DMS79 treated with DMSO at 0.1 percent for 48 hours (cell line): ENCODE measurements around the gene CEP170B.
"Not testable (repeated sequence)": the region's sequence is repeated elsewhere in the genome, so short reads cannot be mapped to it uniquely, and the experiment has no call there.

ENCODE experiments used
- DNase-seq: peaks from one replicate; lab custom pipeline; 2025; lab: John Stamatoyannopoulos, UW

Gene CEP170B

GRCh38 chr14:104932676-104933631 is 67.9 kb downstream of the CEP170B start:
- DNase-seq, result peak; percentile 75

DNA sequence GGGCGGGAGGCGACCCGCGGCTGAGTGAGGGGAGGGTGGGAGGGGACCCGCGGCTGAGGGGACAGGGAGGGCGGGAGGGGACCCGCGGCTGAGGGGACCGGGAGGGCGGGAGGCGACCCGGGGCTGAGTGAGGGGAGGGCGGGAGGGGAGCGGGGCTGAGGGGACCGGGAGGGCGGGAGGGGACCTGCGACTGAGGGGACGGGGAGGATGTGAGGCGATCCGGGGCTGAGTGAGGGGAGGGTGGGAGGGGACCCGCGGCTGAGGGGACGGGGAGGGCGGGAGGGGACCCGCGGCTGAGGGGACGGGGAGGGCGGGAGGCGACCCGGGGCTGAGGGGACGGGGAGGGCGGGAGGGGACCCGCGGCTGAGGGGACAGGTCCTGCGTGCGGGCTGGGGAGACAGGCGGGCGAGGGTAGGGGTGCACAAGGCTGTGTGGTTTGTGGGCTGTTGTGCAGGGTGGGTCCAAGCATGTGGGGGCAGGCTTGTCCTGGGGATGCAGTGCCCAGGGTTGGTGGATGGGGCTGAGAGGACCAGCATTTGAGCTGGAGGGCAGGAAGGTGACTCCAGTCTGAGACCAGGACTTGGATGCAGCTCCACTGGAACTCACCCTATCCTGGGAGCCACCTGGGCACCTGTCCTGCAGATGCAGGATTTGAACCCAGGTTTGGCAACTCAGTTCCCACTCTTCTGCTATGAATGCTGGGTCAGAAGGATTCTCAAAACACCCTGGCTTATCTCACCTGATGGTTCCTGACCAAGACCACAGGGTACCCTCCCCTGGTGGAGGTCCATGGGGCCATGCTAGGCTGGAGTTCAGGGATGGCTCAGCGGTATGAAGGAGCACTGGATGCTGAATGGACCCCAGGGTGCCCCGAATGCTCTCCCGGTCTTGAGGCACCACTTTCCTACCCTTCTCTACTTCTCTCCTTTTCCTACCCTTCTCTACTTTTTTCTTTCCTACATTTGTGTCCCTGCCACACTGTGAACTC is 69.0 kb downstream of the CEP170B start:
- no peak for DNase-seq

DNA sequence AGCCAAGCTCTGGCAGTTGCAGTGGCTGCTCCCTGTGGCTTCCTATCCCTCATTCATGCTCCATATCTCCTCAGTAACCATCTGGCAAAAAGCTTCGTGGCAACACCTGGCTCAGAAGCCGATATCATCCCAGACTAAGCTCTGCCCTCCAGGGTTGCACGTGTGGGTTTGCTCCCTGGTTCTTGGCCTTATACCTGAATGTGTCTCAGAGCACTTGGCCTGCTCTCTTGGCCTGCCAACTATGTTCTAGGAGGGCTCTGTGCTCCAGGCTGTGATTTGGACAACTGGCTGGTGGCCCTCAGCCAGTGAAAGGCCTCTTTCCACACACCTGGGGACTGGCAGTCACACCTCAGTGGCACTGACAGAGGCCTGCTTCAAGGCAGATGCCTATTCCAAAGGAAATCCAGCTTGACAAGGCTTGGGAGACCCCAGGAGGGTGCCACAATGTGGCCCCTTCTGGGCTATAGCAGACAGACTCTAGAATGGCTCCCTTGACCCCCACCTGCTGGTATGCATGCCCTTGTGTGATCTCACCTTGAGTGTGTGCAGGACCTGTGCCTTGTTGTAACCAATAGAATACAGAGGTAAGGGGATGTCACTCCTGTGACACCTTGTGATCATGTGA is 70.1 kb downstream of the CEP170B start:
- DNase-seq, result peak; percentile 90

- DNase-seq, result no peak
Measured at GRCh38 chr14:104935955-104936354, 70.9 kb downstream of the CEP170B start.

GRCh38 chr14:104936361-104937155 is 71.5 kb downstream of the CEP170B start:
- no peak for DNase-seq

GRCh38 chr14:104937161-104937560 is 72.1 kb downstream of the CEP170B start:
- DNase-seq, result no peak

GRCh38 chr14:104937694-104938365 is 72.8 kb downstream of the CEP170B start:
- no peak for DNase-seq

DNA sequence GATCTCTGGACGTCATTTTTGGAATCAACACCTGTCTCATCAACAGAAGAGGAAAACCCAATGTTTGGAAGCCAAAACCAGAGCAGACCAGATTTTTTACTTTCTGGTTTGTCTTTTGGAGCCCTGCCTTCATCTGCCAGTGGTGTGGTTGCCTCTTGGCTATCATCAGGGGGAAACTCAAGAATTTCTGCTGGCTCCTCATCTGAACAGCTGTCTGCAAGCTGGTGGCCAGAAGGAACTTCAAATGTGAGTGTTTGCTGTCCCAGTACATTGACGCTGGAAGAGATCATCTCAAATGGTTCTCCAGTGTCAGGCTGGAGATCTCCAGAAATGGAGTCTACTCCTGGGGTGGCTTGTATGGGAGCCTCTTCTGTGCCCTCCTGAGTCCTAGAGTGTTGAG is 73.4 kb downstream of the CEP170B start:
- no peak for DNase-seq

DNA sequence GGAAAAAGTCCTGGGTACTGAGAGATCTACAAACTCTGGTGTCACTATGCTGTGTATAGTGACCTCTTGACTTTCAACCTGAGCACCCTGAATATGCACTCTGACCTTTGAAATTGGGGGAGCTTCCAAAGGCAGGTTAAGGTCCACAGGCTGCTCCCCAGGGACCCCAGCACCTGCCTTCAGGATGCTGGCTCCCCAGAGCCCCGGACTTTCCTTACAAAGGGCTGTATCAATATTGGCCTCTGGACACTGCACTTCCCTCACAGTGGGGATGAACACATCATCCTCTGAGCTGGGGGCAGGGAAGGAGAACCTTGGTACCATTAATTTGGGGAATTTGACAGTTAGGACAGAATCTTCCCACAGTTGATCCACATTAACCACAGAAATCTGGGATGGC is 73.9 kb downstream of the CEP170B start:
- DNase-seq, result no peak

GRCh38 chr14:104939666-104940410 is 74.8 kb downstream of the CEP170B start:
- DNase-seq, result no peak

DNA sequence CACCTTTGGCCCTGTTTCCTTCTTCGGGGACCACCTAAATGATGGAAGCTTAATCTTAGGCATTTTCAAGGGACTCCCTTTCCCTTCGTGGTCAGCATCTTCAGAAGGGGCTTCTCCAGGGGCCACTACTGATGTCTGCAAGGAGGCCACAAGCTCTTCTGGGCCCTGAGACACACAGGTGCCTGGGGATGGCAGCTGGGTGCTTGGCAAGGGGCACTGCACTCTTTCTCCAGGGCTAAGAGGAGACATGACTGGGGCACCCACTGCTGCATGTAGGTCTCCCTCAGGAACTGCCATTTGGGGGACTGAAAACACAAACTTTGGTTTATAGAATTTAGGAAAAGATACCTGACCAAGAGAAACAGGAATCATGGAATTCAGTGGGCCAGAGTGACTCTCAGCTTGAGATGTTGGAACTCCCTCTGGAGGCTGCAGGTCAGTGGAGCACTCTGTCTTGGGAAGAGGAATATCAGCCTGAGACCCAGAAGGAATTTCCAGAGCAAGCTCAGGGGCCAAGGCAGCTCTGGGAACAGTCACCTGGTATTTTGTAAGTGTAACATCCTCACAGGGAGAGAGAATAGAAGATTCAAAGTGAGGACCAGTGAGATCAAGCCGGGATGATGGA is 75.6 kb downstream of the CEP170B start:
- no peak for DNase-seq

DNA sequence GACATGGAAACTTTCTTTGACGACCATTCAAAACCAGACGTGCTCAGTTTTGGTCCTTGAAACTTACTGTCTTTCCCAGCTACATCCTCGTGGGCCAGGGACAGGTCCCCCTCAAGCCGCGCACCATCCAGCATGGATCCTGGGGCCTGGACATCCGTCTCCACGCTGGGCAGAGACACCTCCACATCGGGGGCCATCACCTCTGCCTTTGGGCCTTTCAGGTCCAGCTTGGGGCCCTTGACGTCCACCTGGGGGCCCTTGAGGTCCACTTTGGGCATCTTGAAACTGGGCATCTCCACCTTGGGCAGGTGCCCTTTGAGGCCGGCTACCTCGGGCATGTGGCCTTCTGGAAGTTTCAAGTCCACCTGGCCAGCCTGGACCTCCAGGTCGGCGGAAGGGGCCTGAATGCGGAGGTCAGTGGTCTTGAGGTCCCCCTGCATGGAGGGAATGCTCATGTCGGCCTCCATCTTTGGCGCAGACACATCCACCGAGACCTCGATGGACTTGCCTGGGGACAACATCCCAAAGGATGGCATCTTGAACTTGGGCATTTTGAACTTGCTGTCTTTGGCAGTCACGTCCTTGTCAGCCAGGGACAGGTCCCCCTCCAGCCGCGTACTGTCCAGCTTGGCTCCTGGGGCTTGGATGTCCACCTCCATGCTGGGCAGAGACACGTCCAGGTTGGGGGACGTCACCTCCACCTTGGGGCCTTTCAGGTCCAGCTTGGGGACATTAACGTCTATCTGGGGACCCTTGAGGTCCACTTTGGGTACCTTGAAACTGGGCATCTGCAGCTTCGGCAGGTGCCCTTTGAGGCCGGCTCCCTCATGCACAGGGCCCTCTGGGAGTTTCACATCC is 76.7 kb downstream of the CEP170B start:
- DNase-seq, result no peak

GRCh38 chr14:104942586-104942985 is 77.5 kb downstream of the CEP170B start:
- no peak for DNase-seq

GRCh38 chr14:104943216-104944015 is 78.3 kb downstream of the CEP170B start:
- not testable (repeated sequence) for DNase-seq

GRCh38 chr14:104944016-104944308 is 78.9 kb downstream of the CEP170B start:
- DNase-seq, result not testable (repeated sequence)

- DNase-seq, result not testable (repeated sequence)
Measured at GRCh38 chr14:104944436-104945205, 79.6 kb downstream of the CEP170B start.

DNA sequence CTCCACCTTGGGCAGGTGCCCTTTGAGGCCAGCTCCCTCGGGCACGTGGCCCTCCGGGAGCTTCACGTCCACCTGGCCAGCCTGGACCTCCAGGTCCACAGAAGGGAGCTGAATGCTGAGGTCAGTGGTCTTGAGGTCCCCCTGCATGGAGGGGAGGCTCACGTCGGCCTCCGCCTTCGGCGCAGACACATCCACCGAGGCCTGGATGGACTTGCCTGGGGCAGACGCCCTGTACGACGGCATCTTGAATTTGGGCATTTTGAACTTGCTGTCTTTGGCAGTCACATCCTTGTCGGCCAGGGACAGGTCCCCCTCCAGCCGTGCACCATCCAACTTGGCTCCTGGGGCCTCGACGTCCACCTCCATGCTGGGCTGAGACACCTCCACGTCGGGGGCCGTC is 80.2 kb downstream of the CEP170B start:
- DNase-seq, result not testable (repeated sequence)
